Activated T-helper 9 cell treated with anti-CD3 and anti-CD28 coated beads, Interleukin-2, amount 50 U/mL, for 16 hours (primary cell): ENCODE measurements around the gene TTLL12.

Experiments used
- DNase-seq: peaks from one replicate; pipeline ENCODE4 v3.0.0-alpha.2; 2020; ENCODE audit warnings: low read depth

TTLL12 gene

DNA sequence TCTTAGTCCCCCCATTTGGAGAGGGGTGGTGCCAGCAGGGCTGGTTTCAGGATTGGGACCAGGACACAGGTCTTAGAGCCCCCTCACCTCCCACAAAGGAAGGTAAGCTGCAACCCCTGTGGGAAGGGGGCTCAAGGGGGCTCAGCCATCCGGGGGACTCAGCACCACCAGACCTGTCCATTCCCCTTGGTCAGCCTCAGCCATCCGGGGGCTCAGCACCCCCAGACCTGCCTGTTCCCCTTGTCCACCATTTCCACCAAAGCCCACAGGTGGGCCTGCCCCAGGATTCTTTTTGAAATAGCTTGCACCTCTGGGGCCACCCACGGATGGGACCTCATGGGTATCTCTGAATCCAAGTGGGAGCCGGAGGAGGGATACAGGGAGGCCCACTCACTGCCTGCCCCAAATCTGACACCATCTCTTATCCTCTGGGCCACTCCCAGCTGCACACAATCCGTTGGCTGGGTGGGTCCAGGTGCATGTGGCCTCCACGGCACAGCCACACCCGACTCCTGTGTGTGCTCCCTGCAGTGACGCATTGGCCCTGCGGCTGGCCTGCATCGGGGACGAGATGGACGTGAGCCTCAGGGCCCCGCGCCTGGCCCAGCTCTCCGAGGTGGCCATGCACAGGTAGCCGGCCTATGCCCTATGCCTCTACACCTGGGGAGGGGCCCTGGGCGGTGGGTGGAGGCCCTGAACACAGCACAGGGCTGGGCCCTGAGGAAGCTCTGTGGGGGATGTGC, 59.6 kb downstream of the TTLL12 start:
- no peak for DNase-seq

GRCh38 chr22:43126501-43127165, 60.3 kb downstream of the TTLL12 start:
- no peak for DNase-seq

- DNase-seq, result no peak
Measured at GRCh38 chr22:43118953-43119458, 67.9 kb downstream of the TTLL12 start.

- DNase-seq, result no peak
Measured at GRCh38 chr22:43118024-43118849, 68.7 kb downstream of the TTLL12 start.

- no peak for DNase-seq
Measured at GRCh38 chr22:43116932-43117331, 70.0 kb downstream of the TTLL12 start.
